Osteoblast (primary cell): ENCODE results near the gene RAB20. TPM values are rescaled to one million over a fixed set of nuclear protein-coding genes. Genes with fewer than 3 reads are reported as not detected.

Source experiments
- DNase-seq: peaks from one replicate; pipeline ENCODE4 v3.0.0; 2011; ENCODE audit warnings: low spot score, mixed read lengths; ENCODE audit not compliant: insufficient read length; ENCODE audit errors: missing footprints
- H2AFZ ChIP-seq: 2 replicates; pipeline ENCODE4 v1.6.0; 2011; ENCODE audit warnings: mild to moderate bottlenecking, low read length
- H3K27ac ChIP-seq: 2 replicates; pipeline ENCODE4 v1.5.1; 2011; ENCODE audit warnings: mild to moderate bottlenecking, low read depth, low read length, moderate library complexity
- H3K27me3 ChIP-seq: 2 replicates; pipeline ENCODE4 v1.6.0; 2012; ENCODE audit warnings: mild to moderate bottlenecking, control low read depth, inconsistent platforms, low read length, moderate library complexity; ENCODE audit not compliant: insufficient read depth
- H3K36me3 ChIP-seq: 2 replicates; pipeline ENCODE4 v1.5.1; 2011; ENCODE audit warnings: mild to moderate bottlenecking, low read length, control low read depth, moderate library complexity; ENCODE audit not compliant: insufficient read depth
- H3K4me1 ChIP-seq: 2 replicates; pipeline ENCODE4 v1.5.1; 2011; ENCODE audit warnings: mild to moderate bottlenecking, low read length, control low read depth, moderate library complexity; ENCODE audit not compliant: insufficient read depth
- H3K4me2 ChIP-seq: 2 replicates; pipeline ENCODE4 v1.6.0; 2011; ENCODE audit warnings: mild to moderate bottlenecking, low read length; ENCODE audit not compliant: insufficient read depth
- H3K4me3 ChIP-seq: fragments of 200-600 bp; sonication (generic); 3 replicates; pipeline ENCODE4 v1.5.1; 2012; ENCODE audit warnings: mild to moderate bottlenecking, low read length, inconsistent platforms; ENCODE audit not compliant: insufficient read depth
- H3K79me2 ChIP-seq: 2 replicates; pipeline ENCODE4 v1.6.0; 2012; ENCODE audit warnings: mild to moderate bottlenecking, low read length, control low read depth, inconsistent platforms; ENCODE audit not compliant: insufficient read depth
- H3K9me3 ChIP-seq: 2 replicates; pipeline ENCODE4 v1.5.1; 2011; ENCODE audit warnings: low read depth, low read length, control low read depth
- H4K20me1 ChIP-seq: 2 replicates; pipeline ENCODE4 v1.6.0; 2012; ENCODE audit warnings: mild to moderate bottlenecking, low read length, control low read depth; ENCODE audit not compliant: insufficient read depth
- total RNA-seq: library from RNA; depleted of rRNA; stranded (reverse); fragments of >200 nt; gene quantifications from 2 replicates; pipeline ENCODE4 v1.2.3, GENCODE V29; 2012
- TF ChIP-seq, protein P1 (sequence below): IDR thresholded peaks from 2 replicates; pipeline ENCODE4 v1.5.1; 2011; ENCODE audit warnings: mild to moderate bottlenecking, low read depth, low read length, moderate library complexity; ENCODE audit errors: extremely low read depth

RAB20 gene
- total RNA-seq, 1 donor: 3.6 TPM

DNA sequence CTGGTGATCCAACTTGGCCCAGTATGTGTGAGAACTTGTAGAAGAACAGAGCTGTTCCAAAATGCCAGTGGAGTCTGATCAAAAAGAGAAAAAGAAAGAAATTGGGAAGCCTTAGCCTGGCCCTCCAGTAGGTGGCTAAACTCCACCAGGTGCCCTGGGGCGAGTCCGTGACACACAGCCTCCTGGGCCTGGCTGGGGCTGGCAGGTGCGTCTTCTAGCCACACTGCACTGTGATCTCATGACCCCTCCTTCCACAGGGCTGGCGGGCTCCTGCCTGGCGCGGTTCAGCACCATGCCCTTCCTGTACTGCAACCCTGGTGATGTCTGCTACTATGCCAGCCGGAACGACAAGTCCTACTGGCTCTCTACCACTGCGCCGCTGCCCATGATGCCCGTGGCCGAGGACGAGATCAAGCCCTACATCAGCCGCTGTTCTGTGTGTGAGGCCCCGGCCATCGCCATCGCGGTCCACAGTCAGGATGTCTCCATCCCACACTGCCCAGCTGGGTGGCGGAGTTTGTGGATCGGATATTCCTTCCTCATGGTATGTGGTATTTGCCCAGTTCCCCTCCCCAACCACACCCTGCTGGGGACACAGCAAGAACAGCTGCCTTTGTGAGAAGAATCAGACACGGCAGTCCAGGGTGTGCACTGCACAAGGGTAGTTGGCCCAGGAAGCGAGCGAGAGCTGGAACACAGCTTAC lies 53.7 kb downstream of the RAB20 start:
- DNase-seq: peak; percentile 77
- Histone ChIP-seq H3K4me2 (no peak overlapping the region), H3K4me3 (no peak overlapping the region), H4K20me1 (peaks cover 6% of the 10 kb centered on the region), H3K36me3 (peaks cover 88% of the 10 kb centered on the region), H3K9me3 (no peaks in the 10 kb centered on the region), H3K79me2 (no peaks in the 10 kb centered on the region), H3K4me1 (peaks cover 14% of the 10 kb centered on the region), H3K27me3 (no peaks in the 10 kb centered on the region), H3K27ac (no peak overlapping the region), H2AFZ (no peak overlapping the region)
- TF ChIP-seq, protein P1, sequence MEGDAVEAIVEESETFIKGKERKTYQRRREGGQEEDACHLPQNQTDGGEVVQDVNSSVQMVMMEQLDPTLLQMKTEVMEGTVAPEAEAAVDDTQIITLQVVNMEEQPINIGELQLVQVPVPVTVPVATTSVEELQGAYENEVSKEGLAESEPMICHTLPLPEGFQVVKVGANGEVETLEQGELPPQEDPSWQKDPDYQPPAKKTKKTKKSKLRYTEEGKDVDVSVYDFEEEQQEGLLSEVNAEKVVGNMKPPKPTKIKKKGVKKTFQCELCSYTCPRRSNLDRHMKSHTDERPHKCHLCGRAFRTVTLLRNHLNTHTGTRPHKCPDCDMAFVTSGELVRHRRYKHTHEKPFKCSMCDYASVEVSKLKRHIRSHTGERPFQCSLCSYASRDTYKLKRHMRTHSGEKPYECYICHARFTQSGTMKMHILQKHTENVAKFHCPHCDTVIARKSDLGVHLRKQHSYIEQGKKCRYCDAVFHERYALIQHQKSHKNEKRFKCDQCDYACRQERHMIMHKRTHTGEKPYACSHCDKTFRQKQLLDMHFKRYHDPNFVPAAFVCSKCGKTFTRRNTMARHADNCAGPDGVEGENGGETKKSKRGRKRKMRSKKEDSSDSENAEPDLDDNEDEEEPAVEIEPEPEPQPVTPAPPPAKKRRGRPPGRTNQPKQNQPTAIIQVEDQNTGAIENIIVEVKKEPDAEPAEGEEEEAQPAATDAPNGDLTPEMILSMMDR: no peak

DNA sequence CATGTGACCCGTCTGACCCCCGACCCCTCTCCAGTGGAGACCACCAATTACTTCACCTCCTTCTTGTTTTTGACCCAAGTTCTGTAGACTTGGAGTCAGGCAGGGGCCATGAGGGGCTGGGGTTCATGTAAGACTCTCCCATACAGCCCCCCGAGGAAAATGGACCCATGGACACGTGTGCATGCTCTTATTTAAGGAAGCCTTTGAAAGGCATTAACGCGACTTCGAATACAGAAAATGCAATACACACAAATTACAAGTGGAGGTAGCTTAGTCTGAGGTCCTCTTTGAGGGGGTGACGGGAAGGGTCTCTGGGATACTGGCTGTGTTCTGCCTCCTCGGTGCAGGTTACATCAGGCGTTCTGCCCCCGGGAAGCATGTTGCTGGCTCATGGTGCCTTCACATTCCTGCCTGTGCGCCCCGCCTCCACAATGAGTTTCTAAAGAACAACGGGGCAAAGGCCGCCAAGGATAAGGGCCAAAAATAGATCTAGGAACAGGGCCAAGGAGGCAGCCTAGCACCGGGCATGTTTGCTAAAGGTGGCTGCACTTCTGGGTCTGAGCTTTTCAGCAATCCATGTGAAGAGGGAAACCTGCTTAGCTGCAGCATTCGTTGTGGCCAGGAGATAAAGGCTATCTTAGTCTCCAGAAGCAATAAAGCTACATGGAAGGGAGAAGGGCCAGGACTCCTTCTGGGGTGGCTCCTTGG lies 54.5 kb downstream of the RAB20 start:
- no peak overlapping the region for H3K27ac ChIP-seq
- no peak overlapping the region for H3K4me3 ChIP-seq
- TF ChIP-seq, protein P1: no peak
- H3K27me3 ChIP-seq: no peaks in the 10 kb centered on the region
- H3K9me3 ChIP-seq: no peaks in the 10 kb centered on the region
- no peak overlapping the region for H3K4me2 ChIP-seq
- peaks cover 88% of the 10 kb centered on the region for H3K36me3 ChIP-seq
- H2AFZ ChIP-seq: no peak overlapping the region
- H3K79me2 ChIP-seq: no peaks in the 10 kb centered on the region
- peak; percentile 89 for DNase-seq
- peaks cover 14% of the 10 kb centered on the region for H3K4me1 ChIP-seq
- H4K20me1 ChIP-seq: peaks cover 6% of the 10 kb centered on the region

DNA sequence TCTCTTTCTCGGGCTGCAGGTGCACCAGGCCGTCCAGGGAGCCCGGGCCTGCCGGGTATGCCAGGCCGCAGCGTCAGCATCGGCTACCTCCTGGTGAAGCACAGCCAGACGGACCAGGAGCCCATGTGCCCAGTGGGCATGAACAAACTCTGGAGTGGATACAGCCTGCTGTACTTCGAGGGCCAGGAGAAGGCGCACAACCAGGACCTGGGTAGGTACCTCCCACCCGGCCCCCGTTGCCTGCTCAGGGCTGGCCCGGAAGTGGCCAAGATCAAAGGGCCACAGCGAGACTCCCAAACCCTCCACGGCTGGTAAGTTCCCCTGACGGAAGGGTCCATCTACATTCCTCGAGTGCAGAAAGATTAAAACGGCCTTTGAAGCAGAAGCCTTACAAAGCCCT lies 55.1 kb downstream of the RAB20 start:
- no peak overlapping the region for H3K4me2 ChIP-seq
- H4K20me1 ChIP-seq: peaks cover 6% of the 10 kb centered on the region
- H2AFZ ChIP-seq: no peak overlapping the region
- TF ChIP-seq, protein P1: no peak
- no peaks in the 10 kb centered on the region for H3K9me3 ChIP-seq
- peaks cover 88% of the 10 kb centered on the region for H3K36me3 ChIP-seq
- no peak overlapping the region for H3K4me3 ChIP-seq
- H3K27ac ChIP-seq: no peak overlapping the region
- H3K79me2 ChIP-seq: no peaks in the 10 kb centered on the region
- peaks cover 14% of the 10 kb centered on the region for H3K4me1 ChIP-seq
- DNase-seq: peak; percentile 37
- no peaks in the 10 kb centered on the region for H3K27me3 ChIP-seq

DNA sequence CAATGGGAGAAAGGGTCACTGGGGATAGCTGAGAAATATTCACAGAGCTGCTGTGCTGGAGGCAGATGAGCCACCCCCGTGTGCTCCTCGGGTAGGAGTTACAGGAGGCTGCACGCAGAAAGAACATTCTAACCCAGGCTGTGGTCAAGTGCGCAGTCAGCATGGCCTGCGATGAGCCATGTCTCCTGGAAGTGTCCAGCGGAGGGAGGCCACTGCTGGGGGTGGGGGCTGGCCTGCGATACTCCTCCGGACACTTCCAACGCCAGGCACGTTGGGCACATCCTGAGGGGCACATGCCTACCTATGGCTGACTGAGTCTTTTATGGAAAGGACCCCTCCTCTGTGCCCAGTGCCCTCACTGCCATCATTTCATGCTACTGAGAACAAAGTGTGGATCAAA lies 55.9 kb downstream of the RAB20 start:
- H2AFZ ChIP-seq: no peak overlapping the region
- no peak overlapping the region for H3K27ac ChIP-seq
- no peak overlapping the region for H3K4me2 ChIP-seq
- H3K27me3 ChIP-seq: no peaks in the 10 kb centered on the region
- TF ChIP-seq, protein P1: no peak
- H3K4me1 ChIP-seq: peaks cover 14% of the 10 kb centered on the region
- H4K20me1 ChIP-seq: peaks cover 5% of the 10 kb centered on the region
- H3K79me2 ChIP-seq: no peaks in the 10 kb centered on the region
- peaks cover 88% of the 10 kb centered on the region for H3K36me3 ChIP-seq
- DNase-seq: peak; percentile 61
- no peaks in the 10 kb centered on the region for H3K9me3 ChIP-seq
- H3K4me3 ChIP-seq: no peak overlapping the region
